Panc1 (cell line): ENCODE measurements around the gene EIF2B5. TPM values are rescaled to one million over a fixed set of nuclear protein-coding genes. Genes with fewer than 3 reads are reported as not detected.
A peak's percentile ranks its signal among the peaks of the same experiment; 100 is the strongest.

Source experiments
- ATAC-seq: fragments of 200-7000 bp; cut with Tn5 transposase; 2 replicates; pipeline ENCODE4 v1.9.1; 2020; ENCODE audit warnings: mild to moderate bottlenecking, moderate library complexity
- BruUV-seq: library from RNA; stranded (reverse); fragments of 400-500 nt; replicated peaks from 2 replicates; lab custom pipeline; 2021; lab: Mats Ljungman, UMichigan
- CTCF ChIA-PET: fragments of 300-600 bp; sonication (Branson Sonifier 250); formaldehyde crosslinking; loops from one replicate; lab custom pipeline; 2022; ENCODE audit warnings: antibody characterized with exemption; lab: Charles Lee
- POLR2A ChIA-PET: fragments of 300-600 bp; sonication (Branson Sonifier 250); formaldehyde crosslinking; loops from one replicate; lab custom pipeline; 2022; ENCODE audit warnings: antibody characterized with exemption; lab: Charles Lee
- DNase-seq: peaks from one replicate; pipeline ENCODE4 v3.0.0-alpha.2; 2010; ENCODE audit warnings: low read depth, low spot score
- H3K27ac ChIP-seq: 2 replicates; pipeline ENCODE4 v1.5.1; 2011; ENCODE audit warnings: mild to moderate bottlenecking, low read length, inconsistent platforms
- H3K27me3 ChIP-seq: fragments of 200-500 bp; sonication (Bioruptor generic); 2 replicates; pipeline ENCODE4 v1.6.0; 2014; ENCODE audit warnings: low read length, inconsistent platforms; ENCODE audit not compliant: control insufficient read depth, insufficient read depth
- H3K36me3 ChIP-seq: fragments of 200-500 bp; sonication (Bioruptor generic); 2 replicates; pipeline ENCODE4 v1.5.1; 2014; ENCODE audit warnings: inconsistent platforms, mild to moderate bottlenecking, low read length, moderate library complexity; ENCODE audit not compliant: control insufficient read depth, insufficient read depth
- H3K4me1 ChIP-seq: 2 replicates; pipeline ENCODE4 v1.5.1; 2011; ENCODE audit warnings: inconsistent platforms, mild to moderate bottlenecking, low read length, moderate library complexity; ENCODE audit not compliant: control insufficient read depth, insufficient read depth
- H3K4me3 ChIP-seq, 2 experiments: 2 replicates each; pipeline ENCODE4 v1.5.1; 2011 to 2012; ENCODE audit warnings: low read depth in 2 of 2, low read length in 2 of 2, mild to moderate bottlenecking in 2 of 2, inconsistent platforms in 1 of 2, moderate library complexity in 1 of 2
- H3K9me3 ChIP-seq: fragments of 200-500 bp; sonication (Bioruptor generic); 2 replicates; pipeline ENCODE4 v1.5.1; 2014; ENCODE audit warnings: low read depth, mild to moderate bottlenecking, inconsistent platforms, low read length, moderate library complexity; ENCODE audit not compliant: control insufficient read depth, insufficient read depth
- CTCF ChIP-seq: fragments of 450-650 bp; IDR thresholded peaks from 2 replicates; pipeline ENCODE4 v1.5.1; 2017; ENCODE audit warnings: mild to moderate bottlenecking
- POLR2AphosphoS5 ChIP-seq: IDR thresholded peaks from 2 replicates; pipeline ENCODE4 v1.6.1; 2012; ENCODE audit warnings: mild to moderate bottlenecking, low read depth, low read length, moderate library complexity
- REST ChIP-seq, 2 experiments: IDR thresholded peaks; 2 replicates each; pipeline ENCODE4 v1.6.1; 2011 to 2012; ENCODE audit warnings: low read depth in 2 of 2, control low read depth in 1 of 2, low read length in 1 of 2, mild to moderate bottlenecking in 1 of 2, moderate library complexity in 1 of 2; ENCODE audit not compliant: insufficient read depth in 1 of 2
- SIN3A ChIP-seq: IDR thresholded peaks from 2 replicates; pipeline ENCODE4 v1.6.1; 2012; ENCODE audit warnings: low read depth, mild to moderate bottlenecking, low read length, moderate library complexity, borderline replicate concordance; ENCODE audit not compliant: insufficient read depth
- TCF7L2 ChIP-seq: IDR thresholded peaks from 2 replicates; pipeline ENCODE4 v1.6.1; 2011; ENCODE audit warnings: mild to moderate bottlenecking, low read depth, low read length, inconsistent platforms
- in situ Hi-C: cut with HindIII; loops from 2 replicates; pipeline ENCODE4 v1.10.0; 2016; ENCODE audit warnings: low sequenced_read_pairs, low pct_unique_long_range_greater_than_20kb
- intact Hi-C: fragments of 100-400 bp; cut with micrococcal nuclease; formaldehyde crosslinking; loops from one replicate; pipeline ENCODE4 v1.10.0; 2022; ENCODE audit not compliant: unreplicated experiment
- total RNA-seq: library from RNA; stranded (reverse); gene quantifications from one replicate; pipeline ENCODE4 v1.2.1, GENCODE V29; 2021; ENCODE audit not compliant: unreplicated experiment

EIF2B5 gene
- total RNA-seq, 1 experiment from 2014 or later, result 60.2 TPM

GRCh38 chr3:184172681-184173373, 37.7 kb downstream of the EIF2B5 start:
- Histone ChIP-seq H3K9me3 (no peaks in the 10 kb centered on the region), H3K36me3 (peaks cover 3% of the 10 kb centered on the region; the same call in 1 of the 2 replicates), H3K4me1 (peaks cover 18% of the 10 kb centered on the region), H3K27me3 (no peaks in the 10 kb centered on the region), H3K27ac (no peak overlapping the region), H3K4me3 (no peak overlapping the region)
- ChIA-PET POLR2A (no interaction called here), CTCF (no interaction called here)
- BruUV-seq, result TSS peak; percentile 50
- TF ChIP-seq POLR2AphosphoS5 (0 out of 2 replicates have a peak, but pooled peaks have one; percentile 6), CTCF (no peak)
- intact Hi-C loops, result no loop called here
- in situ Hi-C loops, result no loop called here
- ATAC-seq (no peak), DNase-seq (no peak)

- Histone ChIP-seq H3K27me3 (no peaks in the 10 kb centered on the region), H3K36me3 (peaks cover 4% of the 10 kb centered on the region; the same call in 1 of the 2 replicates), H3K27ac (no peak overlapping the region), H3K9me3 (no peaks in the 10 kb centered on the region), H3K4me1 (peaks cover 18% of the 10 kb centered on the region), H3K4me3 (no peak overlapping the region)
- DNase-seq (no peak), ATAC-seq (no peak)
- POLR2A ChIA-PET, result interaction anchor here (1.0 kb wide), 1 partner anchor 18 kb away, joined by 6 read pairs; the partner anchor contains the start of gene DVL3
- in situ Hi-C loops (no loop called here), intact Hi-C loops (no loop called here)
- BruUV-seq, result no TSS peak
- CTCF ChIA-PET, result no interaction called here
- TF ChIP-seq SIN3A, result no peak
- TF ChIP-seq POLR2AphosphoS5, result no peak
- no peak for TF ChIP-seq TCF7L2
- no peak for TF ChIP-seq REST (IDR thresholded peaks at IDR 0.05; ENCODE audit: insufficient read depth in 1 of 2, low read depth in 2 of 2, low read length in 1 of 2)
- no peak for TF ChIP-seq CTCF
Measured at GRCh38 chr3:184173374-184173722, 38.2 kb downstream of the EIF2B5 start.
